IPS-NIHi7 (cell line): Measurements from ENCODE around the gene FLACC1.
A peak's percentile ranks its signal among the peaks of the same experiment; 100 is the strongest.

Experiments
- DNase-seq: peaks from one replicate; pipeline ENCODE4 v3.0.0; 2012; ENCODE audit warnings: mixed read lengths; ENCODE audit errors: extremely low spot score

The FLACC1 gene

GRCh38 chr2:201276511-201276910, 80.6 kb downstream of the FLACC1 start:
- no peak for DNase-seq

GRCh38 chr2:201275990-201276389, 81.2 kb downstream of the FLACC1 start:
- peak; percentile 80 for DNase-seq

GRCh38 chr2:201275069-201275468, 82.1 kb downstream of the FLACC1 start:
- no peak for DNase-seq

GRCh38 chr2:201273330-201273983, 83.7 kb downstream of the FLACC1 start:
- DNase-seq, result no peak

- DNase-seq, result no peak
Observed at GRCh38 chr2:201271917-201272316, 85.2 kb downstream of the FLACC1 start.

GRCh38 chr2:201270293-201271001, 86.7 kb downstream of the FLACC1 start:
- no peak for DNase-seq

GRCh38 chr2:201269764-201270163, 87.4 kb downstream of the FLACC1 start:
- no peak for DNase-seq

- DNase-seq, result no peak
Observed at GRCh38 chr2:201267278-201268030, 89.7 kb downstream of the FLACC1 start.

- no peak for DNase-seq
Observed at GRCh38 chr2:201266629-201267028, 90.5 kb downstream of the FLACC1 start.

- no peak for DNase-seq
Observed at GRCh38 chr2:201264472-201265173, 92.5 kb downstream of the FLACC1 start.

GRCh38 chr2:201263779-201264178, 93.4 kb downstream of the FLACC1 start:
- DNase-seq, result no peak

- no peak for DNase-seq
Observed at GRCh38 chr2:201262718-201263117, 94.4 kb downstream of the FLACC1 start.

- no peak for DNase-seq
Observed at GRCh38 chr2:201261906-201262305, 95.2 kb downstream of the FLACC1 start.

GRCh38 chr2:201261471-201261870, 95.7 kb downstream of the FLACC1 start:
- no peak for DNase-seq

- no peak for DNase-seq
Observed at GRCh38 chr2:201260302-201260800, 96.8 kb downstream of the FLACC1 start, which contains the start of gene CASP8. Gene CASP8, plus strand, starts transcription at chr2:201260536. Its CDS starts 5,951 bp downstream, at chr2:201266487.

- no peak for DNase-seq
Observed at GRCh38 chr2:201258666-201259615, 98.2 kb downstream of the FLACC1 start.

GRCh38 chr2:201257956-201258665, 99.0 kb downstream of the FLACC1 start:
- peak; percentile 38 for DNase-seq

- DNase-seq, result peak; percentile 26
Observed at GRCh38 chr2:201257381-201257955, 99.7 kb downstream of the FLACC1 start.

GRCh38 chr2:201256082-201256481, 101.1 kb downstream of the FLACC1 start:
- no peak for DNase-seq
